Mesenchymal stem cell (in vitro differentiated cells and primary cell): ENCODE data around the gene GPR62.

Experiments
- DNase-seq: peaks from one replicate; pipeline ENCODE4 v3.0.0-alpha.2; 2013
- H2AFZ ChIP-seq: one replicate; pipeline ENCODE4 v1.6.1; 2013; ENCODE audit warnings: low read depth, mild to moderate bottlenecking, control low read depth, inconsistent platforms, low read length, moderate library complexity
- H2AK5ac ChIP-seq: 2 replicates; pipeline ENCODE4 v1.6.1; 2013; ENCODE audit warnings: low read length, moderate library complexity, mild to moderate bottlenecking, inconsistent platforms; ENCODE audit not compliant: severe bottlenecking
- H2BK120ac ChIP-seq: one replicate; pipeline ENCODE4 v1.6.1; 2013; ENCODE audit warnings: low read depth, mild to moderate bottlenecking, inconsistent platforms, low read length, moderate library complexity
- H2BK12ac ChIP-seq, 2 experiments: one replicate each; pipeline ENCODE4 v1.6.1; 2013; ENCODE audit warnings: inconsistent platforms in 2 of 2, low read length in 2 of 2, mild to moderate bottlenecking in 2 of 2, moderate library complexity in 2 of 2, control low read depth in 1 of 2
- H2BK15ac ChIP-seq: one replicate; pipeline ENCODE4 v1.6.1; 2013; ENCODE audit warnings: mild to moderate bottlenecking, low read depth, inconsistent platforms; ENCODE audit not compliant: poor library complexity, severe bottlenecking
- H2BK5ac ChIP-seq: 2 replicates; pipeline ENCODE4 v1.6.1; 2013; ENCODE audit warnings: low read depth, mild to moderate bottlenecking, low read length, control low read depth, inconsistent platforms; ENCODE audit not compliant: poor library complexity, severe bottlenecking
- H3K14ac ChIP-seq, 2 experiments: one replicate each; pipeline ENCODE4 v1.6.1; 2013; ENCODE audit warnings: inconsistent platforms in 2 of 2, low read length in 2 of 2, control low read depth in 1 of 2, mild to moderate bottlenecking in 1 of 2, moderate library complexity in 1 of 2
- H3K18ac ChIP-seq, 2 experiments: one replicate each; pipeline ENCODE4 v1.6.1; 2013; ENCODE audit warnings: inconsistent platforms in 2 of 2, low read length in 2 of 2, control low read depth in 1 of 2, low read depth in 1 of 2, mild to moderate bottlenecking in 1 of 2
- H3K23ac ChIP-seq, 2 experiments: one replicate each; pipeline ENCODE4 v1.6.1; 2013; ENCODE audit warnings: inconsistent platforms in 2 of 2, low read length in 2 of 2, mild to moderate bottlenecking in 2 of 2, moderate library complexity in 2 of 2, control low read depth in 1 of 2
- H3K27ac ChIP-seq: 2 replicates; pipeline ENCODE4 v1.5.1; 2013; ENCODE audit warnings: mild to moderate bottlenecking, moderate library complexity, low read length, control low read depth, inconsistent platforms; ENCODE audit not compliant: poor library complexity, severe bottlenecking
- H3K27me3 ChIP-seq, 2 experiments: 2 replicates each; pipeline versions ENCODE4 v1.6.1 to v1.7.0; 2013; ENCODE audit warnings: low read length in 2 of 2, mild to moderate bottlenecking in 2 of 2, moderate library complexity in 2 of 2, control low read depth in 1 of 2, inconsistent platforms in 1 of 2; ENCODE audit not compliant: control insufficient read depth in 1 of 2, insufficient read depth in 1 of 2
- H3K36me3 ChIP-seq, 2 experiments: 2 replicates each; pipeline versions ENCODE4 v1.6.1 to v1.7.0; 2013; ENCODE audit warnings: low read length in 2 of 2, control low read depth in 1 of 2, inconsistent platforms in 1 of 2, low read depth in 1 of 2, mild to moderate bottlenecking in 1 of 2; ENCODE audit not compliant: insufficient read depth in 2 of 2, control insufficient read depth in 1 of 2
- H3K4ac ChIP-seq, 2 experiments: one replicate each; pipeline ENCODE4 v1.6.1; 2013; ENCODE audit warnings: inconsistent platforms in 2 of 2, low read length in 2 of 2, mild to moderate bottlenecking in 2 of 2, moderate library complexity in 2 of 2, control low read depth in 1 of 2, low read depth in 1 of 2
- H3K4me1 ChIP-seq: 2 replicates; pipeline ENCODE4 v1.6.1; 2013; ENCODE audit warnings: low read depth, low read length, control low read depth; ENCODE audit not compliant: control insufficient read depth, insufficient read depth
- H3K4me2 ChIP-seq: 2 replicates; pipeline ENCODE4 v1.6.1; 2013; ENCODE audit warnings: low read length, mild to moderate bottlenecking, inconsistent platforms; ENCODE audit not compliant: poor library complexity, severe bottlenecking
- H3K4me3 ChIP-seq, 2 experiments: 2 replicates each; pipeline versions ENCODE4 v1.5.1 to v1.7.0; 2013; ENCODE audit warnings: low read length in 2 of 2, mild to moderate bottlenecking in 2 of 2, control low read depth in 1 of 2, low read depth in 1 of 2; ENCODE audit not compliant: insufficient read depth in 1 of 2
- H3K79me1 ChIP-seq: replicated peaks from 2 replicates; pipeline ENCODE4 v1.6.1; 2013; ENCODE audit warnings: mild to moderate bottlenecking, control low read depth, low read length, inconsistent platforms; ENCODE audit not compliant: poor library complexity, severe bottlenecking
- H3K9ac ChIP-seq: 2 replicates; pipeline ENCODE4 v1.7.0; 2013; ENCODE audit warnings: mild to moderate bottlenecking, low read length, moderate library complexity
- H3K9me3 ChIP-seq: 2 replicates; pipeline ENCODE4 v1.7.0; 2013; ENCODE audit warnings: mild to moderate bottlenecking, low read length; ENCODE audit not compliant: control insufficient read depth
- H4K8ac ChIP-seq: one replicate; pipeline ENCODE4 v1.6.1; 2013; ENCODE audit warnings: inconsistent platforms, mild to moderate bottlenecking, low read length, moderate library complexity
- H4K91ac ChIP-seq: one replicate; pipeline ENCODE4 v1.6.1; 2013; ENCODE audit warnings: mild to moderate bottlenecking, low read length, inconsistent platforms
- WGBS: methylation state at CpG from one replicate; pipeline ENCODE4 v1.1.7; 2013; ENCODE audit warnings: mixed read lengths; 5-methylcytosine and 5-hydroxymethylcytosine counted together

The GPR62 gene

GRCh38 chr3:51934139-51934850 lies 20.9 kb upstream of the GPR62 start:
- 96% methylated on average over 11 of the region's 11 CpGs for WGBS
- no peak overlapping the region for H3K4me3 ChIP-seq
- peaks cover 23% of the 10 kb centered on the region for H3K79me1 ChIP-seq
- no peaks in the 10 kb centered on the region for H3K9me3 ChIP-seq
- H2BK12ac ChIP-seq = no peak overlapping the region
- peaks cover 2% of the 10 kb centered on the region for H3K4me1 ChIP-seq
- no peak overlapping the region for H4K8ac ChIP-seq
- H2AFZ ChIP-seq = no peak overlapping the region
- H2BK15ac ChIP-seq = no peak overlapping the region
- H3K36me3 ChIP-seq = peaks cover 76% of the 10 kb centered on the region in 2 experiments
- DNase-seq = no peak
- no peak overlapping the region for H3K18ac ChIP-seq
- no peaks in the 10 kb centered on the region for H3K27me3 ChIP-seq
- no peak overlapping the region for H3K27ac ChIP-seq
- no peak overlapping the region for H3K4me2 ChIP-seq
- no peak overlapping the region for H3K14ac ChIP-seq
- no peak overlapping the region for H2AK5ac ChIP-seq
- H3K9ac ChIP-seq = no peak overlapping the region
- no peak overlapping the region for H4K91ac ChIP-seq
- no peak overlapping the region for H2BK120ac ChIP-seq
- no peak overlapping the region for H2BK5ac ChIP-seq
- no peak overlapping the region for H3K23ac ChIP-seq
- H3K4ac ChIP-seq = no peak overlapping the region

DNA sequence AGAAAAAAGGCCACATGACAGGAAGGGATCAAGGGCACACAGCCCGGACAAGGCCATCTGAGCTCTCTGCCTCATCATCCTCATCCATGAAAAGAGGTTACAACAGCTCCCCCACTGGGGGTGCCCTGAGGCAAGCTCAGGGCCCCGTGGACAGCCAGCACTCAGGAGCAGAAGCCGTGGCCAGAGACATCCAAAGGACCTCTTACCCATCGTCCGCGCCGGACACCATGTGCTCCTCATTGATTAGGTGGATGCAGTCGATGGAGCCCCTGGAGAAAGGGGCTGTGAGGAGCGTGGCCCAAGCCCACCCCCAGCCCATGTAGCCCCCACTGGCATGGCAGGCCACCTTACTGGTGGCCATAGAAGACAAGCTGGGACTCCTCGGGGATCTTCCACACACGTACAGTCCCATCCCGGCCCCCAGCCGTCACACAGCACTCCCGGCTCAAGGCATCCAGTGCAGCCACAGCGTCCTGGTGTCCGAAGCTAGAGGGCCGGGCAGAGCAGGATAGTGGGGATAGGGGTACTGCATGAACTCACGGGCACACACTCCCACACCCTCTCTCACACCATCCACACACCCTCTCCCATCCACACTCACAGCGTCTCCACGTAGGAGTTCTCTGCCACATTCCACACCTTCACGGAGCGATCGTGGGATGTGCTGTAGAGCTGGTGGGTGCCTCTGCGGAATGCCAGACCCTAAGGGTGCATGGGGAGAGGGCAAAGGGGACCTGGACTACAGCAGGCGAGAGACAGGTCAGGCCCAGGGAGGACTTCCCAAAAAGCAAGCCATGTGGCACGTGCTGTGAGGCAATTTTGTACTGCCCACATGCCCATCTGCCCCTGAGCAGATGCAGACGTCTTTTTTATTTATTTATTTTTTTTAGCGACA lies 19.9 kb upstream of the GPR62 start:
- Histone ChIP-seq H2BK15ac (no peak overlapping the region), H4K8ac (no peak overlapping the region), H3K4ac (no peak overlapping the region), H2AK5ac (no peak overlapping the region), H3K36me3 (peaks cover 76 to 77% of the 10 kb centered on the region in 2 experiments), H3K4me1 (peaks cover 2% of the 10 kb centered on the region), H4K91ac (no peak overlapping the region), H3K27ac (no peak overlapping the region), H3K4me3 (no peak overlapping the region), H3K27me3 (no peaks in the 10 kb centered on the region), H3K9me3 (no peaks in the 10 kb centered on the region), H3K23ac (no peak overlapping the region), H2BK120ac (no peak overlapping the region), H2AFZ (no peak overlapping the region), H2BK12ac (no peak overlapping the region), H3K14ac (no peak overlapping the region), H2BK5ac (no peak overlapping the region), H3K18ac (no peak overlapping the region), H3K9ac (no peak overlapping the region), H3K79me1 (peaks cover 24% of the 10 kb centered on the region), H3K4me2 (no peak overlapping the region)
- no peak for DNase-seq
- WGBS = 96% methylated on average over 24 of the region's 28 CpGs

DNA sequence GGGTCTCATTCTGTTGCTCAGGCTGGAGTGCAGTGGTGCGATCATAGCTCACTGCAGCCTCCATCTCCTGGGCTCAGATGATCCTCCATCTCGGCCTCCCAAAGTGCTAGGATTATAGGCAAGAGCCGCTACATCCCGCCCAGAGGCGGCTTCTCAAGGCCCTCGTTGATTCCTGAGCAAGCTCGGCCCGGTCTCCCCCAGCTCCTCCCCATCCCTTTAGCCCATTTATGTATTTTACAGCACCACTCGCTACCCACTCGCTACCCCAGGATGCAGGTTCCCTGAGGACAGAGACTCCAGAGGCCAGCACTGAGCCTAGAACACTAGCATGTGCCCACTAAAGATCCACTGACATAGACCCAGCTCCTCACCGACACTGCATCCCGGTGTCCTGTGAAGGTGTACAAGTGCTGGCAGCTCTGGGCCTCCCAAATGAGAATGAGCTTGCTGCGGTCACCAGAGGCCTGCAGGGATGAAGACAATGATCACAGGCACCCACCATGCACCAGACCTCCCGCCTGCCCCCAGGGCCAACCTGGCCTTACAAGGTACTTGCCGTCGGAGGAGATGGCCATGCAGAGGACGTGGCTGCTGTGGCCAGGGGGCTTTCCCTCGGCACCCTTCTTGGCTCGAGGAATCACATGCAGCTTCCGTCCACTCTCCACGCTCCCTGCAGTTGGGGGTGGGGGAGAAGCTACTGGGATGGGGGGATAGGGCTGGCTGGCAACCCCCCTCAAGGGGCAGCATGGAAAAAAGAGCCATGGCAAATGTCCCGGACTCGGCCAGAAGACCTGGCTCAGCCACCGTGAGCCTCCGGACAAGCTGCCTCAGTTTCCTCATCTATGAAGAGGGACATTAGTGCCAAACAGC lies 19.1 kb upstream of the GPR62 start:
- H3K79me1 ChIP-seq = peaks cover 28% of the 10 kb centered on the region
- H3K4me2 ChIP-seq = no peak overlapping the region
- no peak overlapping the region for H3K4ac ChIP-seq
- no peak overlapping the region for H2AFZ ChIP-seq
- H3K27ac ChIP-seq = no peak overlapping the region
- H2AK5ac ChIP-seq = no peak overlapping the region
- H3K14ac ChIP-seq = no peak overlapping the region
- H3K18ac ChIP-seq = no peak overlapping the region
- no peak overlapping the region for H3K23ac ChIP-seq
- H3K9me3 ChIP-seq = no peaks in the 10 kb centered on the region
- H2BK5ac ChIP-seq = no peak overlapping the region
- no peak overlapping the region for H2BK12ac ChIP-seq
- DNase-seq = no peak
- H3K9ac ChIP-seq = no peak overlapping the region
- H3K4me3 ChIP-seq = no peak overlapping the region
- WGBS = 97% methylated on average over 25 of the region's 25 CpGs
- H3K27me3 ChIP-seq = no peaks in the 10 kb centered on the region
- peaks cover 8% of the 10 kb centered on the region for H3K4me1 ChIP-seq
- H2BK120ac ChIP-seq = no peak overlapping the region
- peaks cover 72% of the 10 kb centered on the region in 2 experiments for H3K36me3 ChIP-seq
- H2BK15ac ChIP-seq = no peak overlapping the region
- H4K91ac ChIP-seq = no peak overlapping the region
- no peak overlapping the region for H4K8ac ChIP-seq
